Cerebellar nuclear complex (tissue), 1 donor: ENCODE data around the gene SYNGR3.

Experiments used
- DNase-seq, 2 experiments: peaks; one replicate each; lab custom pipeline; 2025; lab: John Stamatoyannopoulos, UW

The SYNGR3 gene

GRCh38 chr16:1976951-1977874 lies 12.6 kb upstream of the SYNGR3 start:
- DNase-seq: no peak

GRCh38 chr16:1977875-1978268 lies 11.9 kb upstream of the SYNGR3 start:
- no peak for DNase-seq

GRCh38 chr16:1978476-1979120 lies 11.2 kb upstream of the SYNGR3 start:
- DNase-seq: no peak

- DNase-seq: no peak
Observed at GRCh38 chr16:1979271-1980029, 10.3 kb upstream of the SYNGR3 start.

GRCh38 chr16:1980030-1980769 lies 9.6 kb upstream of the SYNGR3 start:
- DNase-seq: no peak

GRCh38 chr16:1980770-1981087 lies 9.0 kb upstream of the SYNGR3 start:
- DNase-seq: no peak

- no peak for DNase-seq
Observed at GRCh38 chr16:1981398-1981836, 8.4 kb upstream of the SYNGR3 start, which contains the start of gene NOXO1. TSS of gene NOXO1 (minus strand) at chr16:1981469. CDS start at chr16:1981179, 290 bp downstream.

- no peak for DNase-seq
Observed at GRCh38 chr16:1982013-1982433, 7.7 kb upstream of the SYNGR3 start.

GRCh38 chr16:1982991-1983543 lies 6.7 kb upstream of the SYNGR3 start:
- no peak for DNase-seq

- DNase-seq: peak in 1 of 2 experiments; percentile 34
Observed at GRCh38 chr16:1983544-1984346, 6.0 kb upstream of the SYNGR3 start, which contains the start of gene GFER. TSS of gene GFER (plus strand) at chr16:1984193. CDS start at chr16:1984219, 26 bp downstream.

GRCh38 chr16:1984347-1985225 lies 5.2 kb upstream of the SYNGR3 start:
- DNase-seq: no peak

- DNase-seq: no peak
Observed at GRCh38 chr16:1985466-1986150, 4.2 kb upstream of the SYNGR3 start.

- DNase-seq: no peak
Observed at GRCh38 chr16:1987198-1987597, 2.6 kb upstream of the SYNGR3 start.

- no peak for DNase-seq
Observed at GRCh38 chr16:1990101-1990350, 256 bp downstream of the SYNGR3 start.

GRCh38 chr16:1990351-1991134 lies 773 bp downstream of the SYNGR3 start:
- no peak for DNase-seq

GRCh38 chr16:1991135-1991551 lies 1.4 kb downstream of the SYNGR3 start:
- DNase-seq: no peak

- no peak for DNase-seq
Observed at GRCh38 chr16:1991588-1991947, 1.8 kb downstream of the SYNGR3 start.

GRCh38 chr16:1991948-1992703 lies 2.4 kb downstream of the SYNGR3 start:
- DNase-seq: peak in 1 of 2 experiments; percentile 36
